Osteocyte (in vitro differentiated cells): ENCODE results near the gene FAM83B. TPM values are rescaled to one million over a fixed set of nuclear protein-coding genes. Genes with fewer than 3 reads are reported as not detected.

Source experiments
- DNase-seq: peaks from one replicate; pipeline ENCODE4 v3.0.0; 2021; ENCODE audit warnings: mixed read lengths; ENCODE audit not compliant: unreplicated experiment; ENCODE audit errors: extremely low spot score
- H3K27ac Mint-ChIP-seq: one replicate; pipeline ENCODE4 v1.8.0; 2021; ENCODE audit warnings: mild to moderate bottlenecking, mixed read lengths; ENCODE audit not compliant: unreplicated experiment
- H3K27me3 Mint-ChIP-seq: one replicate; pipeline ENCODE4 v1.8.0; 2021; ENCODE audit warnings: mixed read lengths; ENCODE audit not compliant: unreplicated experiment
- H3K36me3 Mint-ChIP-seq: one replicate; pipeline ENCODE4 v1.8.0; 2021; ENCODE audit warnings: mixed read lengths; ENCODE audit not compliant: unreplicated experiment
- H3K4me1 Mint-ChIP-seq: one replicate; pipeline ENCODE4 v1.8.0; 2021; ENCODE audit warnings: mixed read lengths; ENCODE audit not compliant: unreplicated experiment
- H3K4me3 Mint-ChIP-seq: one replicate; pipeline ENCODE4 v1.8.0; 2021; ENCODE audit warnings: mild to moderate bottlenecking, moderate library complexity, mixed read lengths; ENCODE audit not compliant: unreplicated experiment
- H3K9me3 Mint-ChIP-seq: one replicate; pipeline ENCODE4 v1.8.0; 2021; ENCODE audit warnings: mixed read lengths; ENCODE audit not compliant: unreplicated experiment
- CTCF ChIP-seq: fragments of 200-600 bp; sonication (generic); IDR thresholded peaks from 2 replicates; pipeline ENCODE4 v1.5.0; 2021; ENCODE audit warnings: antibody characterized with exemption, mild to moderate bottlenecking, moderate library complexity
- total RNA-seq: library from RNA; stranded (reverse); gene quantifications from 2 replicates; pipeline ENCODE4 v1.2.1, GENCODE V29; 2021

The FAM83B gene
- total RNA-seq, 1 donor from 2014 or later: 0.64 TPM

GRCh38 chr6:54873599-54873998 lies 27.0 kb downstream of the FAM83B start:
- Mint-ChIP-seq H3K9me3 (no peaks in the 10 kb centered on the region), H3K27ac (no peak overlapping the region), H3K36me3 (no peaks in the 10 kb centered on the region), H3K27me3 (peaks cover 8% of the 10 kb centered on the region), H3K4me1 (no peaks in the 10 kb centered on the region), H3K4me3 (no peak overlapping the region)
- no peak for DNase-seq
- TF ChIP-seq CTCF: no peak

GRCh38 chr6:54874349-54875048 lies 27.9 kb downstream of the FAM83B start:
- H3K4me1 Mint-ChIP-seq: no peaks in the 10 kb centered on the region

GRCh38 chr6:54875539-54875938 lies 29.0 kb downstream of the FAM83B start:
- Mint-ChIP-seq H3K27me3 (peaks cover 2% of the 10 kb centered on the region), H3K4me1 (no peaks in the 10 kb centered on the region), H3K9me3 (no peaks in the 10 kb centered on the region), H3K36me3 (no peaks in the 10 kb centered on the region), H3K27ac (no peak overlapping the region), H3K4me3 (no peak overlapping the region)
- no peak for DNase-seq
- TF ChIP-seq CTCF: no peak

More at GRCh38 chr6:54874349-54875048, 27.9 kb downstream of the FAM83B start:
- no peaks in the 10 kb centered on the region for H3K9me3 Mint-ChIP-seq
- no peak overlapping the region for H3K27ac Mint-ChIP-seq
- no peaks in the 10 kb centered on the region for H3K36me3 Mint-ChIP-seq
- H3K4me3 Mint-ChIP-seq: no peak overlapping the region
- H3K27me3 Mint-ChIP-seq: peaks cover 4% of the 10 kb centered on the region
- DNase-seq: no peak
- TF ChIP-seq CTCF: no peak

- Mint-ChIP-seq H3K4me3 (no peak overlapping the region), H3K27ac (no peak overlapping the region), H3K27me3 (peaks cover 2% of the 10 kb centered on the region), H3K36me3 (no peaks in the 10 kb centered on the region), H3K9me3 (no peaks in the 10 kb centered on the region), H3K4me1 (no peaks in the 10 kb centered on the region)
- TF ChIP-seq CTCF: no peak
- no peak for DNase-seq
Measured at GRCh38 chr6:54876365-54876764, 29.8 kb downstream of the FAM83B start.

DNA sequence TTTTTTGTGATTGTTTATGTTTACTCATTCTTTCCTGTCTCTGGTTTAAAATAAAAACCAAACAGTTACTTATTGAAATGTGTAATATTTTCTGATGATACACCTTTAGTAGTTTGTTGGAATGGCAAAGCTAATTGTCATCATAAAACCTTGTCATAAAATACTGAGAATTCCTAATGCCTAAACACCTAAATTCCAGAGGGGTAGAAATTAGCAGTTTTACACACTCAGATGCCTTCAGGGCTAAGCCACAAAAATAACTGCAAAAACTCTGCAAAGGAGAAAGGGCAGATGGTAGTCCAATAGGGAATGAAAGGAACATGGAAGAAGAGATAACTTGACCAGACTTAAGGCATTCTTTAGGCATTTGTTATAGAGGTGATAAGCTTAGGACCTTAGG lies 30.3 kb downstream of the FAM83B start:
- H3K27me3 Mint-ChIP-seq: peaks cover 2% of the 10 kb centered on the region
- TF ChIP-seq CTCF: no peak
- H3K4me1 Mint-ChIP-seq: no peaks in the 10 kb centered on the region
- H3K36me3 Mint-ChIP-seq: no peaks in the 10 kb centered on the region
- DNase-seq: no peak
- H3K4me3 Mint-ChIP-seq: no peak overlapping the region
- H3K27ac Mint-ChIP-seq: no peak overlapping the region
- H3K9me3 Mint-ChIP-seq: no peaks in the 10 kb centered on the region
